Endothelial cell (in vitro differentiated cells): Measurements from ENCODE around the gene CYP46A1. TPM values are rescaled to one million over a fixed set of nuclear protein-coding genes. Genes with fewer than 3 reads are reported as not detected.

Experiments used
- DNase-seq: peaks from one replicate; pipeline ENCODE4 v3.0.0; 2021; ENCODE audit warnings: low spot score
- H3K27ac Mint-ChIP-seq: one replicate; pipeline ENCODE4 v1.8.0; 2021; ENCODE audit warnings: mixed read lengths, inconsistent platforms; ENCODE audit not compliant: unreplicated experiment
- H3K27me3 Mint-ChIP-seq: one replicate; pipeline ENCODE4 v1.8.0; 2021; ENCODE audit warnings: mild to moderate bottlenecking, moderate library complexity, mixed read lengths, inconsistent platforms; ENCODE audit not compliant: unreplicated experiment
- H3K36me3 Mint-ChIP-seq: one replicate; pipeline ENCODE4 v1.8.0; 2021; ENCODE audit warnings: mild to moderate bottlenecking, low read depth, mixed read lengths, inconsistent platforms; ENCODE audit not compliant: unreplicated experiment
- H3K4me1 Mint-ChIP-seq: one replicate; pipeline ENCODE4 v1.8.0; 2021; ENCODE audit warnings: mild to moderate bottlenecking, mixed read lengths, inconsistent platforms; ENCODE audit not compliant: unreplicated experiment
- H3K4me3 Mint-ChIP-seq: one replicate; pipeline ENCODE4 v1.8.0; 2021; ENCODE audit warnings: mild to moderate bottlenecking, mixed read lengths, inconsistent platforms; ENCODE audit not compliant: unreplicated experiment
- H3K9me3 Mint-ChIP-seq: one replicate; pipeline ENCODE4 v1.8.0; 2021; ENCODE audit warnings: mixed read lengths, inconsistent platforms; ENCODE audit not compliant: unreplicated experiment
- CTCF ChIP-seq: fragments of 200-600 bp; sonication (generic); IDR thresholded peaks from one replicate; pipeline ENCODE4 v1.5.0; 2021; ENCODE audit warnings: antibody characterized with exemption; ENCODE audit not compliant: unreplicated experiment
- total RNA-seq: library from RNA; stranded (reverse); fragmentation: NEBNext Ultra II Directional; extraction: Animal tissue kit (Norgen Biotek cat#: 25700); gene quantifications from one replicate; pipeline ENCODE4 v1.2.1, GENCODE V29; 2021; ENCODE audit not compliant: unreplicated experiment

The CYP46A1 gene
- total RNA-seq, 1 donor from 2014 or later, result 5.2 TPM

- no peak for DNase-seq
- no peak for TF ChIP-seq CTCF
- Mint-ChIP-seq H3K9me3 (no peaks in the 10 kb centered on the region), H3K36me3 (no peaks in the 10 kb centered on the region), H3K4me1 (peaks cover 5% of the 10 kb centered on the region), H3K27me3 (peaks cover 6% of the 10 kb centered on the region), H3K4me3 (no peak overlapping the region), H3K27ac (no peak overlapping the region)
Observed at GRCh38 chr14:99643343-99643742, 40.8 kb upstream of the CYP46A1 start.

GRCh38 chr14:99644035-99644587 is 40.0 kb upstream of the CYP46A1 start:
- Mint-ChIP-seq H3K4me3 (peak overlapping the region; percentile 13), H3K36me3 (no peaks in the 10 kb centered on the region), H3K4me1 (peaks cover 5% of the 10 kb centered on the region), H3K9me3 (no peaks in the 10 kb centered on the region), H3K27me3 (peaks cover 6% of the 10 kb centered on the region), H3K27ac (peak overlapping the region; percentile 72)
- no peak for DNase-seq
- no peak for TF ChIP-seq CTCF

- peaks cover 6% of the 10 kb centered on the region for H3K27me3 Mint-ChIP-seq
- H3K4me3 Mint-ChIP-seq, result peak within 1 kb of the TSS; percentile 77
- TF ChIP-seq CTCF, result no peak
- DNase-seq, result peak; percentile 40
- peak within 1 kb of the TSS; percentile 72 for H3K27ac Mint-ChIP-seq
- peaks cover 5% of the 10 kb centered on the region for H3K4me1 Mint-ChIP-seq
- H3K36me3 Mint-ChIP-seq, result no peaks in the 10 kb centered on the region
- no peaks in the 10 kb centered on the region for H3K9me3 Mint-ChIP-seq
Observed at GRCh38 chr14:99644723-99645544, 39.2 kb upstream of the CYP46A1 start, which contains the start of gene HHIPL1. TSS of gene HHIPL1 (plus strand) at chr14:99645129. CDS start at chr14:99645208, 79 bp downstream.

GRCh38 chr14:99645545-99646505 is 38.3 kb upstream of the CYP46A1 start:
- Mint-ChIP-seq H3K36me3 (peaks cover under 1% of the 10 kb centered on the region), H3K27me3 (peaks cover 6% of the 10 kb centered on the region), H3K27ac (no peak overlapping the region), H3K4me3 (peak overlapping the region; percentile 77), H3K4me1 (peaks cover 5% of the 10 kb centered on the region), H3K9me3 (no peaks in the 10 kb centered on the region)
- no peak for TF ChIP-seq CTCF
- DNase-seq, result no peak
